SK-N-SH (cell line): ENCODE measurements around the gene PPP3CA. TPM values are rescaled to one million over a fixed set of nuclear protein-coding genes. Genes with fewer than 3 reads are reported as not detected.

ENCODE experiments used
- CTCF ChIA-PET: fragments of 300-600, 350-600 bp; formaldehyde crosslinking; extraction: SDS; loops from one replicate; lab custom pipeline; 2021; lab: Yijun Ruan, JAX
- POLR2A ChIA-PET: fragments of 350-600 bp; sonication (Branson Sonifier 250); formaldehyde crosslinking; extraction: SDS; loops from one replicate; lab custom pipeline; 2020; ENCODE audit warnings: antibody characterized with exemption, inconsistent platforms; lab: Yijun Ruan, JAX
- DNase-seq: peaks from one replicate; pipeline ENCODE4 v3.0.0; 2012
- H2AFZ ChIP-seq: fragments of 200-600 bp; sonication (generic); 2 replicates; pipeline ENCODE4 v1.8.1; 2016; ENCODE audit warnings: antibody characterized with exemption, mild to moderate bottlenecking, low read depth
- H3F3A ChIP-seq: fragments of 200-600 bp; sonication (generic); replicated peaks from 2 replicates; pipeline ENCODE3; 2016; ENCODE audit warnings: antibody characterized with exemption, mild to moderate bottlenecking; ENCODE audit not compliant: insufficient read depth
- H3K27ac ChIP-seq, 2 experiments: fragments of 200-500 bp in 1 of 2; fragments of 200-600 bp in 1 of 2; sonication (Bioruptor generic) in 1 of 2; sonication (generic), shearing (Covaris generic) in 1 of 2; 2 replicates each; pipeline versions ENCODE4 v1.5.1 to v1.6.1; 2014 to 2016; ENCODE audit warnings: low read depth in 2 of 2, inconsistent platforms in 1 of 2, low read length in 1 of 2, mild to moderate bottlenecking in 1 of 2, mixed read lengths in 1 of 2
- H3K27me3 ChIP-seq: fragments of 200-600 bp; sonication (generic), shearing (Covaris generic); 2 replicates; pipeline ENCODE4 v1.6.1; 2016; ENCODE audit warnings: mixed run types; ENCODE audit not compliant: insufficient read depth
- H3K36me3 ChIP-seq, 2 experiments: fragments of 200-500 bp in 1 of 2; fragments of 200-600 bp in 1 of 2; sonication (Bioruptor generic) in 1 of 2; sonication (generic) in 1 of 2; replicated peaks in 1 of 2; 2 replicates each; pipeline versions ENCODE3 to v1.5.1; 2014 to 2016; ENCODE audit warnings: low read length in 1 of 2, mild to moderate bottlenecking in 1 of 2; ENCODE audit not compliant: insufficient read depth in 2 of 2, control insufficient read depth in 1 of 2
- H3K4me1 ChIP-seq, 2 experiments: fragments of 200-500 bp in 1 of 2; fragments of 200-600 bp in 1 of 2; sonication (Bioruptor generic) in 1 of 2; sonication (generic), shearing (Covaris generic) in 1 of 2; 2 replicates each; pipeline versions ENCODE4 v1.5.1 to v1.6.1; 2014 to 2016; ENCODE audit warnings: low read depth in 1 of 2, low read length in 1 of 2, mixed run types in 1 of 2; ENCODE audit not compliant: insufficient read depth in 2 of 2, control insufficient read depth in 1 of 2
- H3K4me2 ChIP-seq: fragments of 200-600 bp; sonication (generic), shearing (Covaris generic); 2 replicates; pipeline ENCODE4 v1.6.1; 2017; ENCODE audit warnings: mixed run types
- H3K4me3 ChIP-seq, 2 experiments: fragments of 200-500 bp in 1 of 2; fragments of 200-600 bp in 1 of 2; sonication (Bioruptor generic) in 1 of 2; sonication (generic), shearing (Covaris generic) in 1 of 2; 2 replicates each; pipeline versions ENCODE4 v1.5.1 to v1.8.1; 2014 to 2016; ENCODE audit warnings: low read depth in 2 of 2, inconsistent platforms in 1 of 2, low read length in 1 of 2, mild to moderate bottlenecking in 1 of 2, mixed read lengths in 1 of 2, moderate library complexity in 1 of 2
- H3K79me2 ChIP-seq: fragments of 200-600 bp; sonication (generic); 2 replicates; pipeline ENCODE4 v1.8.1; 2017; ENCODE audit warnings: mild to moderate bottlenecking; ENCODE audit not compliant: insufficient read depth
- H3K9ac ChIP-seq: fragments of 200-600 bp; sonication (generic); 2 replicates; pipeline ENCODE4 v1.6.1; 2017; ENCODE audit warnings: mixed run types
- H3K9me2 ChIP-seq: fragments of 200-600 bp; sonication (generic); 2 replicates; pipeline ENCODE4 v1.6.1; 2017; ENCODE audit warnings: mixed run types
- H3K9me3 ChIP-seq: fragments of 200-600 bp; sonication (generic); 2 replicates; pipeline ENCODE4 v1.6.1; 2017; ENCODE audit warnings: mixed run types, mild to moderate bottlenecking, moderate library complexity
- H4K20me1 ChIP-seq: fragments of 200-600 bp; sonication (generic); 2 replicates; pipeline ENCODE4 v1.6.1; 2017; ENCODE audit warnings: mild to moderate bottlenecking, mixed run types; ENCODE audit not compliant: insufficient read depth
- CHD2 ChIP-seq: fragments of 150-350 bp; IDR thresholded peaks from 2 replicates; pipeline ENCODE4 v1.6.1; 2018; ENCODE audit warnings: low read length; ENCODE audit not compliant: partially characterized antibody
- CTCF ChIP-seq: fragments of 200-600 bp; sonication (generic); IDR thresholded peaks from 2 replicates; pipeline ENCODE4 v1.6.1; 2017; ENCODE audit warnings: antibody characterized with exemption, mild to moderate bottlenecking, moderate library complexity
- ELF1 ChIP-seq: IDR thresholded peaks from 2 replicates; pipeline ENCODE4 v1.4.0; 2012
- EZH2phosphoT487 ChIP-seq: fragments of 200-600 bp; sonication (generic); IDR thresholded peaks from 2 replicates; pipeline ENCODE4 v1.6.1; 2017; ENCODE audit warnings: low read depth, mixed run types, mild to moderate bottlenecking, antibody characterized with exemption, moderate library complexity, borderline replicate concordance
- FOSL2 ChIP-seq: IDR thresholded peaks from 2 replicates; pipeline ENCODE4 v1.4.0; 2012; ENCODE audit warnings: low read depth, mild to moderate bottlenecking, moderate library complexity, borderline replicate concordance
- IRF3 ChIP-seq: fragments of 150-350 bp; IDR thresholded peaks from 2 replicates; pipeline ENCODE4 v1.6.1; 2016; ENCODE audit warnings: mild to moderate bottlenecking, low read depth, low read length
- MAX ChIP-seq: IDR thresholded peaks from 2 replicates; pipeline ENCODE4 v1.4.0; 2012; ENCODE audit warnings: low read depth
- NRF1 ChIP-seq: IDR thresholded peaks from 2 replicates; pipeline ENCODE4 v1.6.1; 2012; ENCODE audit warnings: low read depth, mild to moderate bottlenecking, low read length
- REST ChIP-seq: IDR thresholded peaks from 2 replicates; pipeline ENCODE4 v1.6.1; 2012; ENCODE audit warnings: mild to moderate bottlenecking, low read depth, low read length, moderate library complexity
- RXRA ChIP-seq: IDR thresholded peaks from 2 replicates; pipeline ENCODE4 v1.4.0; 2012; ENCODE audit warnings: low read depth, mild to moderate bottlenecking, borderline replicate concordance
- SIN3A ChIP-seq: IDR thresholded peaks from 2 replicates; pipeline ENCODE4 v1.6.1; 2012; ENCODE audit warnings: low read depth, mild to moderate bottlenecking, low read length, moderate library complexity, borderline replicate concordance
- TAF1 ChIP-seq: IDR thresholded peaks from 2 replicates; pipeline ENCODE4 v1.6.1; 2012; ENCODE audit warnings: low read depth, mild to moderate bottlenecking, low read length, moderate library complexity, borderline replicate concordance
- TCF12 ChIP-seq: IDR thresholded peaks from 2 replicates; pipeline ENCODE4 v1.4.0; 2012
- TEAD4 ChIP-seq: IDR thresholded peaks from 2 replicates; pipeline ENCODE4 v1.4.0; 2012; ENCODE audit warnings: mild to moderate bottlenecking, borderline replicate concordance; ENCODE audit not compliant: insufficient read depth
- USF1 ChIP-seq: IDR thresholded peaks from 2 replicates; pipeline ENCODE4 v1.4.0; 2012; ENCODE audit warnings: low read depth, borderline replicate concordance
- USF2 ChIP-seq: fragments of 150-350 bp; IDR thresholded peaks from 2 replicates; pipeline ENCODE4 v1.6.1; 2017; ENCODE audit warnings: antibody characterized with exemption, low read length, low read depth, borderline replicate concordance
- ZBTB33 ChIP-seq: IDR thresholded peaks from 2 replicates; pipeline ENCODE4 v1.4.0; 2012; ENCODE audit warnings: low read depth, borderline replicate concordance
- WGBS: methylation state at CpG from one replicate; pipeline ENCODE4 v1.1.6; 2017; ENCODE audit warnings: low lambda C conversion rate; 5-methylcytosine and 5-hydroxymethylcytosine counted together
- polyA plus RNA-seq, 3 experiments: library from polyadenylated mRNA; depleted of rRNA; stranded (reverse); fragments of >200 nt; gene quantifications; 2 replicates each; pipeline ENCODE4 v1.2.3, GENCODE V29; 2012

The PPP3CA gene
- polyA plus RNA-seq, 1 of the 3 experiments (the other 2 are of a cell fraction), result 10.7 TPM

- TF ChIP-seq USF1, result no peak
- TF ChIP-seq TCF12, result no peak
- TF ChIP-seq ZBTB33, result no peak
- no peak for TF ChIP-seq MAX
- TF ChIP-seq ELF1, result no peak
- no peak for TF ChIP-seq TAF1
- TF ChIP-seq IRF3, result no peak
- no peak for TF ChIP-seq EZH2phosphoT487
Observed at GRCh38 chr4:101331017-101331416, 16.3 kb downstream of the PPP3CA start (continued).

GRCh38 chr4:101329592-101329991, 17.7 kb downstream of the PPP3CA start:
- Histone ChIP-seq H3K9me3 (no peaks in the 10 kb centered on the region), H4K20me1 (peaks cover 71% of the 10 kb centered on the region), H3K27me3 (no peaks in the 10 kb centered on the region), H2AFZ (no peak overlapping the region), H3K4me1 (peaks cover 0 to 12% of the 10 kb centered on the region in 2 experiments; a peak in 3 of 4 replicates), H3K36me3 (no peaks in the 10 kb centered on the region), H3F3A (no peaks in the 10 kb centered on the region), H3K9ac (no peak overlapping the region), H3K27ac (no peak overlapping the region), H3K4me3 (no peak overlapping the region), H3K4me2 (no peak overlapping the region), H3K9me2 (no peaks in the 10 kb centered on the region), H3K79me2 (peaks cover 92% of the 10 kb centered on the region)
- 92% methylated on average over 1 of the region's 1 CpG for WGBS
- POLR2A ChIA-PET, result no interaction called here
- CTCF ChIA-PET, result no interaction called here
- TF ChIP-seq IRF3 (no peak), SIN3A (no peak), FOSL2 (no peak), NRF1 (no peak), REST (no peak), EZH2phosphoT487 (no peak), CHD2 (no peak), RXRA (no peak), TEAD4 (no peak), CTCF (no peak), MAX (no peak), USF2 (no peak), TCF12 (no peak)
- no peak for DNase-seq
